ENCODE measurements around the gene FADS1. TPM values are rescaled to one million over a fixed set of nuclear protein-coding genes. Genes with fewer than 3 reads are reported as not detected.

FADS1 gene
- total RNA-seq, 1 donor from 2014 or later: 94.7 TPM

- no peak overlapping the region for H3K4me3 Mint-ChIP-seq
- intact Hi-C loops (cut with micrococcal nuclease): no loop called here
- peaks cover 55% of the 10 kb centered on the region for H3K36me3 Mint-ChIP-seq (ENCODE audit: low read depth)
- no peaks in the 10 kb centered on the region for H3K9me3 Mint-ChIP-seq
- H3K27me3 Mint-ChIP-seq: no peaks in the 10 kb centered on the region
- H3K4me1 Mint-ChIP-seq: no peaks in the 10 kb centered on the region
- H3K27ac Mint-ChIP-seq: no peak overlapping the region
- DNase-seq: no peak
Measured at GRCh38 chr11:61851900-61852295, 35.1 kb upstream of the FADS1 start.

- DNase-seq: no peak
- Mint-ChIP-seq H3K9me3 (no peaks in the 10 kb centered on the region), H3K4me1 (no peaks in the 10 kb centered on the region), H3K27ac (no peak overlapping the region), H3K36me3 (ENCODE audit: low read depth) (peaks cover 56% of the 10 kb centered on the region), H3K4me3 (no peak overlapping the region), H3K27me3 (no peaks in the 10 kb centered on the region)
- intact Hi-C loops (cut with micrococcal nuclease): no loop called here
Measured at GRCh38 chr11:61851113-61851899, 34.5 kb upstream of the FADS1 start.

GRCh38 chr11:61850687-61851086, 33.9 kb upstream of the FADS1 start:
- Mint-ChIP-seq H3K36me3 (ENCODE audit: low read depth) (peaks cover 61% of the 10 kb centered on the region), H3K4me1 (no peaks in the 10 kb centered on the region), H3K4me3 (no peak overlapping the region), H3K27me3 (no peaks in the 10 kb centered on the region), H3K9me3 (no peaks in the 10 kb centered on the region), H3K27ac (no peak overlapping the region)
- no peak for DNase-seq
- intact Hi-C loops (cut with micrococcal nuclease): no loop called here

- intact Hi-C loops (cut with micrococcal nuclease): no loop called here
- DNase-seq: no peak
- Mint-ChIP-seq H3K27ac (peak overlapping the region; percentile 48), H3K4me1 (no peaks in the 10 kb centered on the region), H3K9me3 (no peaks in the 10 kb centered on the region), H3K27me3 (no peaks in the 10 kb centered on the region), H3K4me3 (no peak overlapping the region), H3K36me3 (ENCODE audit: low read depth) (peaks cover 62% of the 10 kb centered on the region)
Measured at GRCh38 chr11:61848631-61849030, 31.8 kb upstream of the FADS1 start.

GRCh38 chr11:61847914-61848581, 31.2 kb upstream of the FADS1 start:
- no peaks in the 10 kb centered on the region for H3K4me1 Mint-ChIP-seq
- peak overlapping the region; percentile 45 for H3K27ac Mint-ChIP-seq
- no peaks in the 10 kb centered on the region for H3K27me3 Mint-ChIP-seq
- H3K4me3 Mint-ChIP-seq: no peak overlapping the region
- no peaks in the 10 kb centered on the region for H3K9me3 Mint-ChIP-seq
- no peak for DNase-seq
- H3K36me3 Mint-ChIP-seq (ENCODE audit: low read depth): peaks cover 59% of the 10 kb centered on the region
- intact Hi-C loops (cut with micrococcal nuclease): no loop called here

GRCh38 chr11:61846362-61847020, 29.7 kb upstream of the FADS1 start:
- Mint-ChIP-seq H3K4me1 (peaks cover 2% of the 10 kb centered on the region), H3K27me3 (no peaks in the 10 kb centered on the region), H3K36me3 (ENCODE audit: low read depth) (peaks cover 62% of the 10 kb centered on the region), H3K9me3 (no peaks in the 10 kb centered on the region), H3K4me3 (no peak overlapping the region), H3K27ac (peak overlapping the region; percentile 34)
- no peak for DNase-seq
- intact Hi-C loops (cut with micrococcal nuclease): no loop called here

GRCh38 chr11:61844909-61845565, 28.2 kb upstream of the FADS1 start:
- H3K4me3 Mint-ChIP-seq: no peak overlapping the region
- no peak overlapping the region for H3K27ac Mint-ChIP-seq
- intact Hi-C loops (cut with micrococcal nuclease): no loop called here
- no peaks in the 10 kb centered on the region for H3K27me3 Mint-ChIP-seq
- H3K36me3 Mint-ChIP-seq (ENCODE audit: low read depth): peaks cover 65% of the 10 kb centered on the region
- H3K4me1 Mint-ChIP-seq: peaks cover 7% of the 10 kb centered on the region
- H3K9me3 Mint-ChIP-seq: no peaks in the 10 kb centered on the region
- no peak for DNase-seq

- DNase-seq: no peak
- intact Hi-C loops (cut with micrococcal nuclease): no loop called here
- no peaks in the 10 kb centered on the region for H3K27me3 Mint-ChIP-seq
- peaks cover 71% of the 10 kb centered on the region for H3K36me3 Mint-ChIP-seq (ENCODE audit: low read depth)
- no peaks in the 10 kb centered on the region for H3K9me3 Mint-ChIP-seq
- H3K27ac Mint-ChIP-seq: no peak overlapping the region
- no peak overlapping the region for H3K4me3 Mint-ChIP-seq
- peaks cover 16% of the 10 kb centered on the region for H3K4me1 Mint-ChIP-seq
Measured at GRCh38 chr11:61842528-61842820, 25.7 kb upstream of the FADS1 start.

- Mint-ChIP-seq H3K36me3 (ENCODE audit: low read depth) (peaks cover 69% of the 10 kb centered on the region), H3K27me3 (no peaks in the 10 kb centered on the region), H3K4me3 (no peak overlapping the region), H3K4me1 (peaks cover 16% of the 10 kb centered on the region), H3K27ac (no peak overlapping the region), H3K9me3 (no peaks in the 10 kb centered on the region)
- DNase-seq: no peak
- intact Hi-C loops (cut with micrococcal nuclease): no loop called here
Measured at GRCh38 chr11:61841636-61842527, 25.1 kb upstream of the FADS1 start.

GRCh38 chr11:61840371-61840770, 23.6 kb upstream of the FADS1 start:
- intact Hi-C loops (cut with micrococcal nuclease): no loop called here
- H3K27me3 Mint-ChIP-seq: no peaks in the 10 kb centered on the region
- H3K4me1 Mint-ChIP-seq: peaks cover 22% of the 10 kb centered on the region
- H3K9me3 Mint-ChIP-seq: no peaks in the 10 kb centered on the region
- no peak for DNase-seq
- H3K36me3 Mint-ChIP-seq (ENCODE audit: low read depth): peaks cover 59% of the 10 kb centered on the region
- H3K27ac Mint-ChIP-seq: peak overlapping the region; percentile 40
- H3K4me3 Mint-ChIP-seq: no peak overlapping the region

GRCh38 chr11:61839742-61840141, 22.9 kb upstream of the FADS1 start:
- H3K27me3 Mint-ChIP-seq: no peaks in the 10 kb centered on the region
- DNase-seq: no peak
- H3K4me1 Mint-ChIP-seq: peaks cover 25% of the 10 kb centered on the region
- peak overlapping the region; percentile 60 for H3K27ac Mint-ChIP-seq
- H3K36me3 Mint-ChIP-seq (ENCODE audit: low read depth): peaks cover 56% of the 10 kb centered on the region
- no peak overlapping the region for H3K4me3 Mint-ChIP-seq
- H3K9me3 Mint-ChIP-seq: no peaks in the 10 kb centered on the region
- intact Hi-C loops (cut with micrococcal nuclease): no loop called here

GRCh38 chr11:61838921-61839320, 22.1 kb upstream of the FADS1 start:
- Mint-ChIP-seq H3K27me3 (no peaks in the 10 kb centered on the region), H3K4me3 (no peak overlapping the region), H3K36me3 (ENCODE audit: low read depth) (peaks cover 57% of the 10 kb centered on the region), H3K27ac (peak overlapping the region; percentile 60), H3K9me3 (no peaks in the 10 kb centered on the region), H3K4me1 (peaks cover 32% of the 10 kb centered on the region)
- intact Hi-C loops (cut with micrococcal nuclease): no loop called here
- DNase-seq: no peak

GRCh38 chr11:61838501-61838900, 21.7 kb upstream of the FADS1 start:
- Mint-ChIP-seq H3K9me3 (no peaks in the 10 kb centered on the region), H3K27ac (no peak overlapping the region), H3K4me1 (peaks cover 36% of the 10 kb centered on the region), H3K36me3 (ENCODE audit: low read depth) (peaks cover 60% of the 10 kb centered on the region), H3K27me3 (no peaks in the 10 kb centered on the region), H3K4me3 (no peak overlapping the region)
- no peak for DNase-seq
- intact Hi-C loops (cut with micrococcal nuclease): no loop called here
